Measurements from ENCODE around the gene SMIM35. TPM values are rescaled to one million over a fixed set of nuclear protein-coding genes. Genes with fewer than 3 reads are reported as not detected.

SMIM35 gene
- total and polyA plus RNA-seq, 2 of the 4 experiments (the other 2 are of a cell fraction) = not detected

DNA sequence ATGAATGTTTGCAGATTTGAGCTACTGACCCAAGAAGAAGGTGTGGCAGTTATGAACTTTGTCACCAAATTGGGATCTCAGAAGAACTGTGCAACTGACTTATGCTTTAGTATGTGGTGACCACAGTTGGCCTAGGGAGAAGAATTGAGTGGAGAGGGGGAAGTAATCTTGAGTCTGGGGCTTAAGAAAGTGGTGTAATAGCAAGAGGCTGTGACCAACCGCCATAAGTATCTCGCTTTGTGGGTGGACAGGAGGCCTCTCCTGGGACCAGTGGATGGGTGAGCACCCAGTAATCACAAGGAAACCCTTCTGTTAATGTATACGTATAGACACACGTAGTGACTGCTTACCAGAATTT is 113.3 kb downstream of the SMIM35 start:
- Histone ChIP-seq H3K79me1 (ENCODE audit: low read depth in 1 of 2, low read length in 2 of 2) (no peaks in the 10 kb centered on the region), H2BK5ac (ENCODE audit: low read depth, low read length, poor library complexity, severe bottlenecking) (no peak overlapping the region), H3K18ac (ENCODE audit: low read depth, low read length) (no peak overlapping the region), H2BK20ac (ENCODE audit: low read depth, low read length) (no peak overlapping the region), H3K9me3 (ENCODE audit: control insufficient read depth, insufficient read depth, low read length) (no peaks in the 10 kb centered on the region), H3K9ac (ENCODE audit: low read depth, low read length) (no peak overlapping the region), H3K4me1 (ENCODE audit: control insufficient read depth, insufficient read depth, low read length) (no peaks in the 10 kb centered on the region), H3K36me3 (ENCODE audit: control insufficient read depth, insufficient read depth, low read length) (no peaks in the 10 kb centered on the region), H2BK15ac (ENCODE audit: low read depth, low read length) (no peak overlapping the region), H3K27me3 (ENCODE audit: control insufficient read depth, insufficient read depth, low read length) (no peaks in the 10 kb centered on the region), H3K14ac (replicated peaks; ENCODE audit: low read depth, low read length) (no peak overlapping the region), H2AFZ (replicated peaks; ENCODE audit: low read length, poor library complexity) (no peak overlapping the region), H3K9me1 (ENCODE audit: insufficient read depth, low read length) (no peaks in the 10 kb centered on the region), H2BK120ac (ENCODE audit: low read depth, low read length) (no peak overlapping the region), H3K4me2 (ENCODE audit: low read depth, low read length) (no peak overlapping the region), H3K23ac (ENCODE audit: low read depth, low read length) (no peak overlapping the region), H2AK5ac (ENCODE audit: low read depth, low read length) (no peak overlapping the region), H3K4ac (ENCODE audit: low read depth, low read length) (no peak overlapping the region), H4K91ac (ENCODE audit: insufficient read depth, low read depth, low read length) (no peak overlapping the region), H2AK9ac (replicated peaks; ENCODE audit: low read depth, low read length, poor library complexity) (no peak overlapping the region), H4K5ac (ENCODE audit: low read depth, low read length) (no peak overlapping the region), H3K56ac (ENCODE audit: extremely low read depth, insufficient read depth, low read length) (no peak overlapping the region), H4K20me1 (ENCODE audit: insufficient read depth, low read length) (no peaks in the 10 kb centered on the region), H3K27ac (ENCODE audit: insufficient read depth, low read length) (no peak overlapping the region), H3K4me3 (ENCODE audit: insufficient read depth, low read depth, low read length) (no peak overlapping the region), H4K8ac (ENCODE audit: low read depth in 2 of 2, low read length in 2 of 2) (no peak overlapping the region)
- no peak for ATAC-seq (ENCODE audit: low read depth)
- in situ Hi-C loops (cut with MboI; ENCODE audit: low sequenced_read_pairs) (no loop called here), dilution Hi-C loops (cut with HindIII; ENCODE audit: low sequenced_read_pairs, unreplicated experiment) (no loop called here), intact Hi-C loops (cut with micrococcal nuclease) (no loop called here)
- ChIA-PET CTCF (no interaction called here), POLR2A (ENCODE audit: unreplicated experiment) (no interaction called here)
- no peak for DNase-seq
- no TSS peak for BruUV-seq (replicated peaks)
- no CpG with 5 or more reads among the region's 4 CpGs for WGBS, 2 experiments (ENCODE audit: extremely low coverage in 2 of 2, insufficient read length in 1 of 2)
- TF ChIP-seq CEBPB (IDR thresholded peaks at IDR 0.05; ENCODE audit: low read depth, low read length) = no peak
- no peak for TF ChIP-seq FOS (IDR thresholded peaks at IDR 0.05; ENCODE audit: low read depth, low read length)
- TF ChIP-seq, protein P1, sequence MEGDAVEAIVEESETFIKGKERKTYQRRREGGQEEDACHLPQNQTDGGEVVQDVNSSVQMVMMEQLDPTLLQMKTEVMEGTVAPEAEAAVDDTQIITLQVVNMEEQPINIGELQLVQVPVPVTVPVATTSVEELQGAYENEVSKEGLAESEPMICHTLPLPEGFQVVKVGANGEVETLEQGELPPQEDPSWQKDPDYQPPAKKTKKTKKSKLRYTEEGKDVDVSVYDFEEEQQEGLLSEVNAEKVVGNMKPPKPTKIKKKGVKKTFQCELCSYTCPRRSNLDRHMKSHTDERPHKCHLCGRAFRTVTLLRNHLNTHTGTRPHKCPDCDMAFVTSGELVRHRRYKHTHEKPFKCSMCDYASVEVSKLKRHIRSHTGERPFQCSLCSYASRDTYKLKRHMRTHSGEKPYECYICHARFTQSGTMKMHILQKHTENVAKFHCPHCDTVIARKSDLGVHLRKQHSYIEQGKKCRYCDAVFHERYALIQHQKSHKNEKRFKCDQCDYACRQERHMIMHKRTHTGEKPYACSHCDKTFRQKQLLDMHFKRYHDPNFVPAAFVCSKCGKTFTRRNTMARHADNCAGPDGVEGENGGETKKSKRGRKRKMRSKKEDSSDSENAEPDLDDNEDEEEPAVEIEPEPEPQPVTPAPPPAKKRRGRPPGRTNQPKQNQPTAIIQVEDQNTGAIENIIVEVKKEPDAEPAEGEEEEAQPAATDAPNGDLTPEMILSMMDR (conservative IDR thresholded peaks at IDR 0.05; ENCODE audit: low read depth, low read length) = no peak
- TF ChIP-seq BHLHE40 (IDR thresholded peaks at IDR 0.05; ENCODE audit: low read depth, low read length) = no peak
- no peak for TF ChIP-seq MXI1 (IDR thresholded peaks at IDR 0.05; ENCODE audit: borderline replicate concordance, low read depth, low read length)
- no peak for TF ChIP-seq MAZ (IDR thresholded peaks at IDR 0.05; ENCODE audit: borderline replicate concordance, low read depth, low read length)
- TF ChIP-seq MAFK (IDR thresholded peaks at IDR 0.05; ENCODE audit: low read depth, low read length) = no peak
- no peak for TF ChIP-seq NFE2L2 (IDR thresholded peaks at IDR 0.05; ENCODE audit: low read depth, low read length)
- TF ChIP-seq RCOR1 (IDR thresholded peaks at IDR 0.05; ENCODE audit: insufficient replicate concordance, low read length) = no peak
- TF ChIP-seq, protein P2, sequence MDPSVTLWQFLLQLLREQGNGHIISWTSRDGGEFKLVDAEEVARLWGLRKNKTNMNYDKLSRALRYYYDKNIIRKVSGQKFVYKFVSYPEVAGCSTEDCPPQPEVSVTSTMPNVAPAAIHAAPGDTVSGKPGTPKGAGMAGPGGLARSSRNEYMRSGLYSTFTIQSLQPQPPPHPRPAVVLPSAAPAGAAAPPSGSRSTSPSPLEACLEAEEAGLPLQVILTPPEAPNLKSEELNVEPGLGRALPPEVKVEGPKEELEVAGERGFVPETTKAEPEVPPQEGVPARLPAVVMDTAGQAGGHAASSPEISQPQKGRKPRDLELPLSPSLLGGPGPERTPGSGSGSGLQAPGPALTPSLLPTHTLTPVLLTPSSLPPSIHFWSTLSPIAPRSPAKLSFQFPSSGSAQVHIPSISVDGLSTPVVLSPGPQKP (IDR thresholded peaks at IDR 0.05; ENCODE audit: borderline replicate concordance, low read depth, low read length) = no peak
- no peak for TF ChIP-seq RFX5 (IDR thresholded peaks at IDR 0.05; ENCODE audit: low read depth, low read length)
- TF ChIP-seq SMC3 (IDR thresholded peaks at IDR 0.05; ENCODE audit: low read depth, low read length) = no peak
- no peak for TF ChIP-seq CHD1 (IDR thresholded peaks at IDR 0.05; ENCODE audit: low read depth, low read length)
- TF ChIP-seq RAD21 (IDR thresholded peaks at IDR 0.05; ENCODE audit: low read length) = no peak
- TF ChIP-seq, protein P3, sequence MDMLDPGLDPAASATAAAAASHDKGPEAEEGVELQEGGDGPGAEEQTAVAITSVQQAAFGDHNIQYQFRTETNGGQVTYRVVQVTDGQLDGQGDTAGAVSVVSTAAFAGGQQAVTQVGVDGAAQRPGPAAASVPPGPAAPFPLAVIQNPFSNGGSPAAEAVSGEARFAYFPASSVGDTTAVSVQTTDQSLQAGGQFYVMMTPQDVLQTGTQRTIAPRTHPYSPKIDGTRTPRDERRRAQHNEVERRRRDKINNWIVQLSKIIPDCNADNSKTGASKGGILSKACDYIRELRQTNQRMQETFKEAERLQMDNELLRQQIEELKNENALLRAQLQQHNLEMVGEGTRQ (IDR thresholded peaks at IDR 0.05; ENCODE audit: low read depth, low read length) = no peak
- TF ChIP-seq POLR2A (IDR thresholded peaks at IDR 0.05; ENCODE audit: low read depth, low read length) = no peak
